KOPT-K1 (cell line): Measurements from ENCODE around the gene GRM4.

ENCODE experiments used
- H3K27ac ChIP-seq: fragments of 200-600 bp; sonication (generic); 2 replicates; pipeline ENCODE4 v1.5.1; 2016; ENCODE audit warnings: antibody characterized with exemption, mild to moderate bottlenecking, low read depth, low read length; ENCODE audit not compliant: poor library complexity, severe bottlenecking
- H3K36me3 ChIP-seq: fragments of 200-600 bp; sonication (generic); 2 replicates; pipeline ENCODE4 v1.5.1; 2017; ENCODE audit warnings: antibody characterized with exemption, mild to moderate bottlenecking, low read length, moderate library complexity; ENCODE audit not compliant: insufficient read depth
- H3K9me3 ChIP-seq: fragments of 200-600 bp; sonication (generic); 2 replicates; pipeline ENCODE4 v1.5.1; 2017; ENCODE audit warnings: antibody characterized with exemption, low read length, mild to moderate bottlenecking; ENCODE audit not compliant: insufficient read depth, poor library complexity, severe bottlenecking

Gene GRM4

DNA sequence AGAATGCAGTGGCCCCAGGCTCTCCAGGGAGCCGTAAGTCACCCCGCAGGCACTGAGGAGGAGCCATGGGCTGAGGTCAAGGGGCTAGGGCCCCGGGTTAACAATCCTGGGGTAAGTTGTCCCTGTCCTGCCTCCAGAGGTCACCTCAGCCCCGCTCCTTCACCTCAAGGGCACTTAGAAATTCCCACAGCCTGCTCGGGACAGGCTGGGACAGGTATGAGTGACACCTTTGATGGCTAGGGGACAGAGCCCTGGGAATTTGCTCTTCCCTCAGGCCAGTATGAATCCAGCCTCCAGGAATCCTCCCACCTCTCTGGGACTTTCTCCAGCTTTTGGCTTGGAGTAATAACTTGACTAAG is 3.5 kb upstream of the GRM4 start:
- Histone ChIP-seq H3K9me3 (no peaks in the 10 kb centered on the region), H3K36me3 (no peaks in the 10 kb centered on the region), H3K27ac (no peak overlapping the region)

DNA sequence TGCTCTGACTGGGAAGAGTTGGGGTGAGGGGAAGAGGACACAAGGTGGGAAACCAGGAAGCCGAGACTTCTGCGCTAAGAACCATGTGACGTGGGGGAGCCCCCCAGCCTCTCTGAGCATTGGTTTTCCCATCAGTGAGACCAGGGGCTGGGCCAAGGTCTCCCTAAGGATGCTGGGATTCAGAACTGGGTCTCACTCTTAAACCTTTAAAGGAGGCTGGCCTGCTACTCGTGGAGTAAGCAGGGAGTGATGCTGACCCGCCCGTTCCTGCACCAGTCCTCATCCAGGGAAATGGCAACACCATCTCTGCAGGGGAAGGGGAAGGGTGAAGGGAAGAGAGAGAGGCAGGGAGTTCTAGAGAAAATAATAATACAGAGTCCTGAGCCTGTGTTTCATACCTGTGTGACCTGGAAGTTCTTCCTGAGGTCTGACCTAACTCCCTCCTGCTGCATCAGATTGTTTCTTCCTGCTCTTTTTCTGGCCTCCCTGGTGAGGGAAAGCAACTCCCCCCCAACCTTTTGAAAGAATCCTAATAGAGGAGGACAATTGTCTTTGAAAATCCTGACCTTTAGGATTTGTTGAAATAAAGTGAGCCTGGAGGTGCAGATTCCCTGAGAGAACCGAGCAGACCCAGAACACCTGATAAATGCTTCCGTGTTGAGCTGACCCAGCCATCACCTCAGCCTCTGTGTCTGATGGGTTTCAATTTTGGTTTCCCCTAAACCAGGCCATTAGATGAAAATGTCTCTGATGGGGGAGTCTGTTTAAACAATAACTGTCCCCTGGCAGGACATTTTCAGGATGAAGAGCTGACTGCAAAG is 3.0 kb upstream of the GRM4 start:
- no peaks in the 10 kb centered on the region for H3K36me3 ChIP-seq
- H3K27ac ChIP-seq: no peak overlapping the region
- no peaks in the 10 kb centered on the region for H3K9me3 ChIP-seq

DNA sequence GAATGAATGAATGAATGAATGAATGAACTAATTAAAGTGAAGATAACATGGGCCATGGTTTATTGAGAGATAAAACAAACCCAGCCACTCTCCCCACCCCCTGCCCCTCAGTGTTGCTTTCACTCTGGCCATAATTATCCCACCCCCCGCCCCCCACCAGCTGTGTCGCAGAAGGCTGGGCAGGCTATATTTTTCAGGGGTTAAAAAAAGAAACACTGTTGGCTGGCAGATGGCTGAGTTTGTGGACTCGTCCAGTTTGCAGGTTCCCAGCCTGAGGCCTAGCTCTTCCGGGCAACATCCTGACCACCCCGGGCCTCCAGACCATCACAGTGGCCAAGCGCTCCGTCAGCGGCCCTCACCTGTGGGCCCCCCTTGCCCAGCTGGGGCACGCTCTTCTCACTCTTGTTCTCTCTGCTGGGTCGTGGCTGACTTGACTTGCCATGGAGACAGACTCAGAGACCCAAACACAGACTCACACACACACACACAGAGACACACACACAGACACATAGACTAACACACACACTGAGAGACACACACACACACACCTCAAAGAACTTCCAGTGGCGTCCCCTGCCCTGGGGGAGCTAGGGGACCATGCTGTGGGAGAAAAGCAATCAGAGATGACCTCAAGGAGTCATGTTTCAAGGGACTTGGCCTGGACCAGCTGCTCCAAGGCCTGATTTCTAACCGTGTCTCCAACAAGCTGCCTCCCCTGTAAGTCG is 2.2 kb upstream of the GRM4 start:
- H3K36me3 ChIP-seq: no peaks in the 10 kb centered on the region
- H3K27ac ChIP-seq: no peak overlapping the region
- H3K9me3 ChIP-seq: no peaks in the 10 kb centered on the region

DNA sequence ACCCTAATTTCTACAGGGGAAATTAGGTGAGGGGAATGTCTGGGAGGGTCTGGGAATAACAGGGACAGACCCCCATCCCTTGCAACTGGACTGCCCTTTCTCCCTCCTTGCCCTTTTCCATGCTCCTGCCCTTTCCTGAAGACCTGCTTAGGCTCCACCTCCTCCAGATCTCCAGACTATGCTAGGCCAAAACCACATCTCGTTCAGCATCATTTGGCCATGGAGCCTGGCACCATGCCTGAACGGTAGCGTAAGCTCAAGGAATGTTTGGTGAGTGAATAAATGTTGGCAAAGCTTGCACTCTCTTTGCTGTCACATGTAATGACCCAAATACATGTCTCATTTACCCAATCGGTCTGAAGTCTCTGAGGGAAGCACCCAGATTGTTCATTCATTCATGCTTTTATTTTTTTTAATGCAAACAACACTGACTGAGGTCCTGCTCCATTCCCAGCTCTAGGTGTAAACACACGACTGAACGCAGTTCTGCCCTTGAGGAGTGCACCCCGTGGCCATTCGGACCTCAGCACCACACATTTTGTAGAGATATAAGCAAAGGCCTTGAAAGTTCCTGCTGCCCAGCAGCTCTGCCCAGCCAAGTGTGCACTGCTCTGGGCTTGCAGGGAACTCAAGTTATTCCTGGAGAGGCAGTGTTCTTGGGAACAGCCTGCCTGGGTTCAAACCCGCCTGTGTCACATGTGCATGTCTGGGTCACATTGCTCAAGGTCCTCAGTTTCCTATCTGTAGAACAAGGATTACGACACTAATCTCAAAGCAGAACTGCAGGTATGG is 1.1 kb upstream of the GRM4 start:
- H3K9me3 ChIP-seq: no peaks in the 10 kb centered on the region
- no peak overlapping the region for H3K27ac ChIP-seq
- no peaks in the 10 kb centered on the region for H3K36me3 ChIP-seq

DNA sequence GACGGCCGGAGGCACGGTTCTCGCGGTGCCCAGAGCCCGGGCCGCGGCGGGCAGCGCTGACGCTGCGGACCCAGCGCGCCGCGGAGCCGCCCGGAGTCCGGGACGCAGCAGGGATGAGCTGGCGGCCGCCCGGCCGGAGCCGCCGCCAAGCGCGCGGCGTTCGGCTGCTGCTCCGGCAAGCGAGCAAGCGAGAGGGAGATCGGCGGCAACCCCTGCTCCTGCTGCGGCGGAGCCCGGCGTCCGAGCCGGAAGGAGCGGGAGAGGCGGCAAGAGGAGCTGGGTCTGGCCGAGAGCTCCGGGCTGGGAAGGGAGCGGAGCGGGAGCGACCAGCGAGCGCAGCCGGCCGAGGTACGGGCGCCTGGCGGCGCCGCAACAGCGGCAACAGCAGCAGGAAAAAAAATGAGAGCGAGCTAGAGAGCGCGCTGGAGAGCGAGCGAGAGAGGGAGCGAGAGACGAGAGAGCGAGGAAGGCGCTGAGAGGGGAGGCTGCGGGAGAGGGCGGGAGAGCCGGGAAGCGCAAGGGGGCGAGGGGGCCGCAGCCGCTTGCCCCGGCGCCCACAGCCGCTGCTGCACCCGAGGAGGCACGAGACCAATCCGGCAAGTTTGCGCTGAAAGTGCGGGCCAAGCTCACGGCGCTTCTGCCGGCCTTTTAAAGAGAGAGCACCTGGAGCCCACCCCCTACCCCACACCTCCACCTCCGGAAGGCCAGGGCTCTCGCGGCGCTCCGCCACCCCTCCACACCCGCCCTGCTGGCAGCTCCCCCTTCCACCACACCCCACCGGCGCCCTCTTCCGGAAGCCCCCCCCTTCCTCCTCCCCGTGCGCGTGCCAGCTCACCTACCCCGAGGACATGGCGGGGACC is 496 bp downstream of the GRM4 start:
- Histone ChIP-seq H3K36me3 (no peaks in the 10 kb centered on the region), H3K9me3 (no peaks in the 10 kb centered on the region), H3K27ac (no peak overlapping the region)

DNA sequence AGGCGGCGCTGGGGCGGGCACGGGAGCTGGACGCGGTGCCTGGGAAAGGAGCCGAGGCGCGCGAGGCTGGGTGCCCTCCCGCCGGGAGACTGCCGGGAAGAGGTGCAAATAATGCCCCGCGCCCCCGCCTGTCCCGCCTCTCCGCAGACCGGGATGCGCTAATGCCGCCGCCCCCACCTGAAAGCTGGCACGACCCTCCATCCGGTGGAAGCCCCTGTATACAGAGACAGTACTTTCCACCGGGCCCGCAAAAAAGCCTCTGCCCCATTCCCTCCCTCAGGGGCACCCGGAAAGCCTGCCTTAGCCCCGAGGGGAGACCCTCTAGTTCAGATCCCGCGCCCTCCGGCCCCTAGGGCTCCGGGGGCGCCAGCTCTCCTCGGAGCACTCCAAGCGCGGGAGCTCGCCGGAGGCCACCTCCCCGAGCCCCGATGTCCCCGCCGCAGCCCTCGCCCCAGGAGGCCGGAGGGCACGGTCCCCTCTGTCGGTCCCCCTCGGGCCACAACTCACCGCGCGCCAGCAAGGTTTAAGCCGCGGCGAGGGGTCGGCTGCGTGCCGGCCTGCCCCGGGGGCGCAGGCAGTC is 1.2 kb downstream of the GRM4 start:
- H3K27ac ChIP-seq: no peak overlapping the region

DNA sequence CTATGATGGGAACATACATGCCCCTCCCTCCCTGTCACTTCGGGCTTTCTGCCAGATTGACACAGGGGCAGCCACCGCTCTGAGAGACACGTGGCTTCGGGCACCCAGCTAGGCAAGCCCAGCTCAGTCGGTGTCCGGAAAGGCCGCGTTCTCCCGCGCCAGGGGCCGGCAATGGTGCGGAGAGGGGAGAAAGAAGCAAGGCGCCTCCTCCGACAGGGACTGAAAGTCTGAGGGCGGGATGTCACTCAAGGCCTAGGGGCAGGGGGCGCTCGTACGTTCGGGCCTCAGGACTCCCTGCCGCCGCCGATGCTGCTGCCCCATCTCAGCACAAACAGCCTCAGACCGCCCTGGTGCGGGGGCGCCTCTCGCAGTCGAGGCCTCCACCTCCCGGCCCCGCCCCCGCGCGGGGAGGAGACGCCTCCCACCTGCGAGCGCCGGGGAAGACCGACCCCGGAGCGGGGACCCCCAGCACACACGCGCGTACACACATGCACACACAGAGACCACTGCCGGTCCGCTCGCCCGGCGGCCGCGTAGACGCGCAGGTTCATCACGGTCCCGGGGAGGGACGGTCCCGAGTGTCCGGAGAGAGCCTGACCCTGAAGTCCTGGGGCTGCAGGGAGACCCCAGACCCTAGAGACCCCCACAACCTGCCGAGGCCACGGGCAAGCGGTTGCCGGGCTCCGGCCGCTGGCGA is 1.9 kb downstream of the GRM4 start:
- H3K36me3 ChIP-seq: no peaks in the 10 kb centered on the region
- H3K27ac ChIP-seq: no peak overlapping the region
- H3K9me3 ChIP-seq: no peaks in the 10 kb centered on the region

More for the DNA sequence above, 1.2 kb downstream of the GRM4 start:
- no peaks in the 10 kb centered on the region for H3K36me3 ChIP-seq
- H3K9me3 ChIP-seq: no peaks in the 10 kb centered on the region

DNA sequence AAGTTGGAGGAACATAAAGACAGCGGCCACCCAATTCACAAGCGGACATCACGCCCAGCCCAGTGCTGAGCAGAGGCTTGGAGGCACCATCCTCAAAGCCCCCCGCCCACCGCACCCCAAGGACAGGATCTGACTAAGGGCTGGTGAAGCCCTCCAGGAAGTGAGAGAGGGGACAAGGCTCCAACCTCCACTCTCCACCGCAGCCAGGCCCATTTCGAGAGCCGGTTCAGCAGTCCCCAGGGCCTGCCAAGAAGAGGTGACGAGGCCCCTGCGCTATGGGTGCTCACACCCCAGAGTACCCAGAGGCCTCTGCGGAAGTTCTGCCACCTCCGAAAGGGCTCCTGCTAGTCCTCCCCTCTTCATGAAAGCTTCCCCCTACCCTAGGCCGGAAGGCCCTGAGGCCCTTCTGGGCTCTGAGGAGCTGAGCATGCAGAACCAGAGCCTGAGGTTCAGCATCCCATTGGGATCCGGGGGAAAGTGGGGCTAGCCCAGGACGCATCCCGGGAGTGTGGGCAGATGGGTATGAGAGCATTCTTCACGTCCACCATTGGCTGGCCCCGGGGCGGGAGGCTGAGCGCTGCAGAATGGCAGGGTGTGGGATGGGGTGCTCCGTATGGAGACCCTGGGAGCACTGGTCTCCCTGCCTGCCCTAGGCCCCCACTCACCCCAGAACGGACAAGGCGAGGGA is 2.5 kb downstream of the GRM4 start:
- no peaks in the 10 kb centered on the region for H3K9me3 ChIP-seq
- H3K36me3 ChIP-seq: no peaks in the 10 kb centered on the region
- H3K27ac ChIP-seq: no peak overlapping the region

DNA sequence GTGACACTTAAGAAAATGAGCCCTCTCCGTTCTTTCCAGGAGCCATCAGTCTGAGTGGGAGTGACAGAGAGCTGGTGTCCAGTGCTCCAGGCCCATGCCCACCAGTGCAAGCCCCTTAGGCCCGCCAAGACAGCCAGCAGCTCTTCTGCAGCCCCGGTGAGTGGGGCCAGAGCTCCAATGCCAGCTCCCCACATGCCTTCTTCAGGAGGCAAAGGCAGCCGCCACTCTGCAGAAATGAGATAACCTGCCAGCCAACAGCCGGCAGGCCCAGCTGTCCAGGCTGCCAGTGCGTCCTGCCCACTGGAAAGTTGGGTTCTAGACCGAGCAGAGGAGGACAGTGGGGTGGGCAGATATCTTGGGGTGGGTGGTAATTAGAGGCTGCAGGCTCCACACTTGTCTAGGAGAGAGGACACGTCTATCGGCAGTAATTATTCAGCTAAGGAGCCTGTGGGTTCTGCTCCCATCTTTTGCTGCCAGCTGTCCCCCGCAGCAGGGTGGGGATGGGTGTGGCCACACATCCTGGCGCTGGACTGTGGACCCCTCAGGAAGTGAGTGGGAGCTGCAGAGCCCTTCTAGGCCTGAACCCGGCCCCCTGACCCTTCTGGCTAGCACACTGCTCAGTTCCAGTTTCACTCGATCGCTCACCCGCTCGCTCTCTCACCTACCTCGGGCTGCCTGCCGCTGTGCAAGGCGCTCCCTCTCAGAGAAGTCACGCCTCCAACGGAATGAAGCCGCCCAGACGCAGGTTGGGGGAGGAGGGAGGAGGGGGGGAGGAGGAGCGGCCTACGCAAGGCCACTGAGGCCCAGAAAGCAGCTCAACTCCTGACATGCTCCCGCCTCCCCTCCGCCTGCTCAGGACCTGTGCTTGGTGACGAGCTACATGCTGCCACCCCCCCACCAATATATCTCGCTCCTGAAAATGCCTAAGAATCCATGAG is 3.6 kb downstream of the GRM4 start:
- Histone ChIP-seq H3K36me3 (no peaks in the 10 kb centered on the region), H3K27ac (no peak overlapping the region), H3K9me3 (no peaks in the 10 kb centered on the region)

DNA sequence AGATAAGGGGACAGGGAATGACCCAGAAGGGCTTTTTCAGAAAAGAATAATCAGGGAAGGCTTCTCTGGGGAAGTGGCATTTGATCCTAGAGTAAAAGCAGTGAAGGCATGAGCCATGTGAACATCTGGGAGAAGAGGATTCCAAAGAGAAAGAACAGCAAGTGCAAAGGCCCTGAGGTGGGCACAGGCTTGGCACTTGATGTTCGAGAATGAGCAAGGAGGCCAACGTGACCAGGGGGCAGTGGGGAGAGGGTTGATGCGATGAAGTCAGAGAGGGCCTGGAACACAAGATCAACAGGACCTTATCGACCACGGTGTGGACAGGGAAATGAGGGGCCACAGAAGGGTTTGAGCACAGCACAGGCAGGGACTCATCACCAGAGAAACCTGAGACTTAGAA is 5.8 kb downstream of the GRM4 start:
- no peaks in the 10 kb centered on the region for H3K36me3 ChIP-seq
- H3K27ac ChIP-seq: no peak overlapping the region
- H3K9me3 ChIP-seq: no peaks in the 10 kb centered on the region

DNA sequence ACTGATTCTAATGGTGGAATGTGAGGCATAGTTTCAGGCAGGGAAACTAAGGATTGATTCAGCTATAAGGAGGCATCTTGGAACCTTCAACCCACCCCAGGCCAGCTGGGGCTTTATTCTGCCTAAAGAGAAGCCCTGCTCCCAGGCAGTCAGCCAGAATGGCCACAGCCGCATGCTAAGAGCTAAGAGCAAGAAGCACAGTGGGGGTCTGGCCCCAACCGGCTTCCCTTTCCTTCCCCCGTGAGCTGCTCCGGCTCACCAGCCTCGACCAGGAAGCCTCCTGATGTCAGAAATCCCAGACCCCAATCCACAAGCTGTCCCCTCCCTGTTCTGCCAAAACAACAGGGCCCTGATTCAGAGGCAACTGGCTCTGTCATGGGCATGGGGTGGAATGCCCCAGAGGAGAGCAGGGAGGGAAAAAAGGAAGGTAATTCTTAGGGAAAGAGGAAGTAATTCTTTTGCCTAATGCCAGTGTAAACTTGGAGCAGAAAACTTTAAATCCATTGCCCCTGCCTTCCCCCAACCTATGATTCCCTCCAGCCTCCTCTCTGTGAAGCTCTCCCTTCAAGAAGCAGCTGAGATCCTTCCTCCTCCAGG is 6.9 kb downstream of the GRM4 start:
- Histone ChIP-seq H3K36me3 (no peaks in the 10 kb centered on the region), H3K27ac (no peak overlapping the region), H3K9me3 (no peaks in the 10 kb centered on the region)

DNA sequence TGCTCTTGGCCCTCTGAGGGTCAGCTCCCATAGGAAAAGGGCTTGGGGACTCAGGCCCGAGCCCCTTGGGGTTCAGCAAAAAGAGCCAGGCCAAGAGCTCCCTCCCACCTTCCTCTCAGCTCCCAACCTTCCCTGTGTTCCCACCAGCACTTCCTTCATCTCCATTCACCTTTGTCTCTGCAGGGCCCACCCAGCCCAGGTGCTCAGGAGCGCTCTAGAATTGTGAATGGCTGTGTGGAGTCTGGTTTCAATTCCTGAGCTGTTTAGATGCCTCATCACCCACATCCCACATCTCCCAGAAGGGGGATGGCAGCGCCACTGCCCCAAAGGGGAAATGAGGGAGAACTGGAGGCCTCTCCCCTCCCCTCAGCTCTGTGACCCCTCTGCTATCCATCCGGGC is 7.7 kb downstream of the GRM4 start:
- H3K36me3 ChIP-seq: no peaks in the 10 kb centered on the region
- H3K9me3 ChIP-seq: no peaks in the 10 kb centered on the region
- H3K27ac ChIP-seq: no peak overlapping the region
